ENCODE data around the gene DNMT3B.

GRCh38 chr20:32753731-32754130 lies 8.5 kb upstream of the DNMT3B start:
- TF ChIP-seq CTCF (IDR thresholded peaks at IDR 0.05) (no peak), EZH2 (IDR thresholded peaks at IDR 0.05; ENCODE audit: borderline replicate concordance, insufficient read depth, low read depth, low read length, poor library complexity, severe bottlenecking) (no peak)
